Liver (tissue), 9 donors: ENCODE results near the gene ADM2. TPM values are rescaled to one million over a fixed set of nuclear protein-coding genes. Genes with fewer than 3 reads are reported as not detected.
A peak's percentile ranks its signal among the peaks of the same experiment; 100 is the strongest.

Experiments used
- DNase-seq: peaks from one replicate; pipeline ENCODE4 v3.0.0-alpha.2; 2017; ENCODE audit warnings: low spot score
- H3K27ac ChIP-seq, 2 donors: one replicate each; pipeline ENCODE4 v1.7.0; 2013; ENCODE audit warnings: inconsistent platforms in 2 of 2, low read length in 2 of 2, control low read depth in 1 of 2, low read depth in 1 of 2, mild to moderate bottlenecking in 1 of 2
- H3K27me3 ChIP-seq, 4 donors: one replicate each; pipeline versions ENCODE4 v1.6.1 to v1.7.0; 2013; ENCODE audit warnings: low read length in 3 of 4, inconsistent platforms in 1 of 4, mild to moderate bottlenecking in 1 of 4, moderate library complexity in 1 of 4; ENCODE audit not compliant: control insufficient read depth in 4 of 4, insufficient read depth in 4 of 4
- H3K36me3 ChIP-seq, 4 donors: one replicate each; pipeline versions ENCODE4 v1.6.1 to v1.7.0; 2013; ENCODE audit warnings: low read length in 3 of 4, mild to moderate bottlenecking in 3 of 4, low read depth in 1 of 4, moderate library complexity in 1 of 4; ENCODE audit not compliant: control insufficient read depth in 4 of 4, insufficient read depth in 3 of 4
- H3K4me1 ChIP-seq, 4 donors: one replicate each; pipeline versions ENCODE4 v1.6.1 to v1.7.0; 2013; ENCODE audit warnings: low read length in 3 of 4, mild to moderate bottlenecking in 3 of 4, moderate library complexity in 1 of 4; ENCODE audit not compliant: control insufficient read depth in 4 of 4, insufficient read depth in 4 of 4
- H3K4me3 ChIP-seq, 3 donors: one replicate each; pipeline versions ENCODE4 v1.6.1 to v1.7.0; 2013; ENCODE audit warnings: low read length in 3 of 3, control low read depth in 1 of 3, low read depth in 1 of 3, mild to moderate bottlenecking in 1 of 3
- H3K9ac ChIP-seq, 2 donors: one replicate each; pipeline ENCODE4 v1.7.0; 2013; ENCODE audit warnings: low read length in 2 of 2, mild to moderate bottlenecking in 2 of 2, moderate library complexity in 2 of 2, control low read depth in 1 of 2, low read depth in 1 of 2
- H3K9me3 ChIP-seq, 4 donors: one replicate each; pipeline versions ENCODE4 v1.6.1 to v1.7.0; 2013; ENCODE audit warnings: low read length in 3 of 4; ENCODE audit not compliant: control insufficient read depth in 4 of 4
- CTCF ChIP-seq: fragments of 150-350 bp; IDR thresholded peaks from 2 replicates; pipeline ENCODE4 v1.5.1; 2017; ENCODE audit warnings: improper control_type of control experiment, low read depth, low read length; ENCODE audit not compliant: missing input control
- EGR1 ChIP-seq, 2 donors: IDR thresholded peaks; 2 replicates each; pipeline ENCODE4 v1.6.1; 2016 to 2018; ENCODE audit warnings: antibody characterized with exemption in 2 of 2, low read depth in 2 of 2
- FOXA1 ChIP-seq: IDR thresholded peaks from 2 replicates; pipeline ENCODE4 v1.6.1; 2016; ENCODE audit warnings: antibody characterized with exemption
- HNF4A ChIP-seq, 2 donors: conservative IDR thresholded peaks; 2 replicates each; pipeline ENCODE4 v1.6.1; 2016; ENCODE audit warnings: antibody characterized with exemption in 2 of 2, mild to moderate bottlenecking in 2 of 2
- NR2F2 ChIP-seq: IDR thresholded peaks from 2 replicates; pipeline ENCODE4 v1.6.1; 2016; ENCODE audit warnings: antibody characterized with exemption
- RXRA ChIP-seq, 2 donors: IDR thresholded peaks; 2 replicates each; pipeline ENCODE4 v1.6.1; 2017 to 2018; ENCODE audit warnings: antibody characterized with exemption in 2 of 2, mild to moderate bottlenecking in 1 of 2
- SP1 ChIP-seq: IDR thresholded peaks from 2 replicates; pipeline ENCODE4 v1.6.1; 2018; ENCODE audit warnings: antibody characterized with exemption, mild to moderate bottlenecking
- YY1 ChIP-seq: IDR thresholded peaks from 2 replicates; pipeline ENCODE4 v1.6.1; 2016; ENCODE audit warnings: antibody characterized with exemption, mild to moderate bottlenecking
- WGBS: extraction: QIAGEN DNeasy Blood & Tissue Kit; methylation state at CpG from one replicate; pipeline ENCODE4 v1.1.7; 2013; 5-methylcytosine and 5-hydroxymethylcytosine counted together
- polyA plus RNA-seq, 2 donors: library from polyadenylated mRNA; stranded (reverse) in 1 of 2; unstranded in 1 of 2; fragments of 200-250 nt in 1 of 2; fragments of >200 nt in 1 of 2; fragmentation: Nextera tagmentation in 1 of 2; extraction: Ambion mirVana in 1 of 2; gene quantifications; one replicate each; pipeline versions ENCODE4 v1.2.1 to v1.2.3, GENCODE V29; 2013 to 2015
- total RNA-seq, 2 donors: library from RNA; depleted of rRNA; stranded (reverse); fragments of >200 nt; gene quantifications; one replicate each; pipeline ENCODE4 v1.2.3, GENCODE V29; 2014
- TF ChIP-seq, protein P1 (sequence below): IDR thresholded peaks from 2 replicates; pipeline ENCODE4 v1.6.1; 2016; ENCODE audit warnings: antibody characterized with exemption
- donor health status: healthy.
- donor health status: healthy.
- donor health status: healthy.
- donor health status: healthy.
- donor health status: healthy.

The ADM2 gene
- total and polyA plus RNA-seq, 4 donors = 0.79 to 2.8 (median 1.3) TPM

DNA sequence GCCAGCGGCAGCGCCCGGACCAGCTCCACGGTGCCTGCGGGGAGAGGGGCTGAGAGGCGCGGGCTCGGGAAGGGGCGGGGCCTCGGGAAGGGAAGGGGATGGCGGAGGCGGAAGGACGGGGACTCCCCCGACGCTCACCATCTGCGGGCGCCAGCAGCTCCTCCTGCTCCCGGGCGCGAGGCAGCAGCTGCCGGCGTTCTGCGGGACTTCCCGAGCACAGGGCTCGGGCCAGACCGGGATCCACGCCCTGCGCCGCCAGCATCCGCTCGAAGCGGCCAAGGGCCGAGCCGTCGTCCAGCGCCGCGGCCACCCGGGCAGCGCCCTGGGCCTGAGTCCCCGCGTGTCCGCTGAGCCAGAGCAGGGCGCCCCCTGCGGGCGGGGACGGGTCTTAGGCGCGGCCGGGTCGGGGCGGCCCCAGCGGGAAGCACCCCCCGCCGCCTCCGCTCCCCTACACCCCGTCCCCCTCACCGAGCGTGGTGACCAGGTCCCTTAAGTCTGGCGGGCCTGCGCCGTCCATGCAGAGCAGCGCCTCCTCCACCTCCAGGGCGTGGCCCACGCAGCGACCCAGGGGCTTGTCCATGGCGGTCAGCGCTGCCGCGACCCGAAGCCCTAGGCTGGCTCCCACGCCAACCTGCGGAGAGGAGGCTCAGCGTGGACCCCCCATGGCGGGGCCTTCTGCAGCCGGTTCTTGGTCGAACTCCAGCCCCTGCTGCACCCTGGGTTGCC, 44.9 kb downstream of the ADM2 start:
- Histone ChIP-seq H3K9ac (peak overlapping the region; percentile 17 to 59), H3K36me3 (peaks cover 9 to 25% (median 11%) of the 10 kb centered on the region in 4 donors), H3K9me3 (no peaks in the 10 kb centered on the region), H3K27ac (peak overlapping the region; percentile 92 to 96), H3K27me3 (no peaks in the 10 kb centered on the region), H3K4me3 (peak overlapping the region; percentile 44 to 77 (median 73)), H3K4me1 (peaks cover 13 to 61% (median 31%) of the 10 kb centered on the region in 4 donors)
- DNase-seq = peak; percentile 78
- under 1% methylated on average over 77 of the region's 77 CpGs for WGBS
- TF ChIP-seq EGR1 (IDR thresholded peaks at IDR 0.05; ENCODE audit: low read depth in 2 of 2) (no peak), SP1 (no peak), CTCF (peak; percentile 51)

- Histone ChIP-seq H3K27ac (peak overlapping the region; percentile 92 to 96), H3K9ac (peak overlapping the region in 1 of 2 donors; percentile 59), H3K27me3 (no peaks in the 10 kb centered on the region), H3K36me3 (peaks cover 7 to 17% (median 10%) of the 10 kb centered on the region in 4 donors), H3K9me3 (no peaks in the 10 kb centered on the region), H3K4me1 (peaks cover 13 to 62% (median 31%) of the 10 kb centered on the region in 4 donors), H3K4me3 (peak overlapping the region; percentile 20 to 77 (median 73))
- 43% methylated on average over 29 of the region's 29 CpGs for WGBS
- TF ChIP-seq FOXA1 = no peak
- TF ChIP-seq RXRA (IDR thresholded peaks at IDR 0.05) = peak; percentile 66 to 69
- peak; percentile 21 to 47 for TF ChIP-seq HNF4A (conservative IDR thresholded peaks at IDR 0.05)
- peak; percentile 45 for TF ChIP-seq YY1
- DNase-seq = peak; percentile 56
These were observed 45.8 kb downstream of the ADM2 start for GRCh38 chr22:50526834-50527801.

DNA sequence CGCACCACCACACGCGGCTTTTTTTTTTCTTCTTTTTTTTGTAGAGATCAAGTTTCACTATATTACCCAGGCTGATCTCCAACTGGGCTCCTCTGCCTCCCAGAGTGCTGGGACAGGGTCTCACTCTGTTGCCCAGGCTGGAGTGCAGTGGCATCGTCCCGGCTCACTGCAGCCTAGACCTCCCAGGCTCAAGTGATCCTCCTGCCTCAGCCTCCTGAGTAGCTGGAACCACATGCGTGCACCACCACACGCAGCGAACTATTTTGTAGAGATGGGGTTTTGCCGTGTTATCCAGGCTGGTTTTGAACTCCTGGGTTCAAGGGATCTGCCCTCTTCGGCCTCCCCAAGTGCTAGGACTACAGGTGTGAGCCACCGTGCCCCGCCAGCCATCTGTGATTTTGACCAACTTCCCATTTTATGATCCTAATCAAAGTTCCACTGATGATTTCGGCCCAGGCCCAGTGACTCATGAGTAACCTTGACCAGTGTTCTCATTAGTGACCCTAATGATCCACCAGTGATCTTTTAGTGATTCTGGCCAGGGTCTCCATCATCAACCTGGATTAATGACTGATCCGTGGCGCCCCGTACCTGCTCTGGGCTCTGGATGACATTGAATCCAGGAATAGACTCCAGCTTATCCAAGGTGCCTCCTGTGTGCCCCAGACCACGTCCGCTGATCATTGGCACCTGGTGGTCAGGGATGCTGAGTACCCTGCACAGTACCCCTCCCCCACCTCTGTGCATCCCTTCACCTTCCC, 46.8 kb downstream of the ADM2 start:
- WGBS = 88% methylated on average over 18 of the region's 18 CpGs
- H3K4me1 ChIP-seq = peaks cover 13 to 64% (median 33%) of the 10 kb centered on the region in 4 donors
- no peaks in the 10 kb centered on the region for H3K9me3 ChIP-seq
- TF ChIP-seq, protein P1, sequence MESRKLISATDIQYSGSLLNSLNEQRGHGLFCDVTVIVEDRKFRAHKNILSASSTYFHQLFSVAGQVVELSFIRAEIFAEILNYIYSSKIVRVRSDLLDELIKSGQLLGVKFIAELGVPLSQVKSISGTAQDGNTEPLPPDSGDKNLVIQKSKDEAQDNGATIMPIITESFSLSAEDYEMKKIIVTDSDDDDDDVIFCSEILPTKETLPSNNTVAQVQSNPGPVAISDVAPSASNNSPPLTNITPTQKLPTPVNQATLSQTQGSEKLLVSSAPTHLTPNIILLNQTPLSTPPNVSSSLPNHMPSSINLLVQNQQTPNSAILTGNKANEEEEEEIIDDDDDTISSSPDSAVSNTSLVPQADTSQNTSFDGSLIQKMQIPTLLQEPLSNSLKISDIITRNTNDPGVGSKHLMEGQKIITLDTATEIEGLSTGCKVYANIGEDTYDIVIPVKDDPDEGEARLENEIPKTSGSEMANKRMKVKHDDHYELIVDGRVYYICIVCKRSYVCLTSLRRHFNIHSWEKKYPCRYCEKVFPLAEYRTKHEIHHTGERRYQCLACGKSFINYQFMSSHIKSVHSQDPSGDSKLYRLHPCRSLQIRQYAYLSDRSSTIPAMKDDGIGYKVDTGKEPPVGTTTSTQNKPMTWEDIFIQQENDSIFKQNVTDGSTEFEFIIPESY = no peak
- no peak for TF ChIP-seq EGR1 (IDR thresholded peaks at IDR 0.05; ENCODE audit: low read depth in 2 of 2)
- TF ChIP-seq NR2F2 = peak; percentile 38
- H3K4me3 ChIP-seq = no peak overlapping the region
- no peak overlapping the region for H3K9ac ChIP-seq
- H3K36me3 ChIP-seq = peaks cover 5 to 7% (median 5%) of the 10 kb centered on the region in 4 donors
- peak overlapping the region; percentile 92 to 98 for H3K27ac ChIP-seq
- H3K27me3 ChIP-seq = no peaks in the 10 kb centered on the region
- no peak for DNase-seq
